Renal cortical epithelial cell (primary cell): ENCODE data around the gene ABHD14A. TPM values are rescaled to one million over a fixed set of nuclear protein-coding genes. Genes with fewer than 3 reads are reported as not detected.
A peak's percentile ranks its signal among the peaks of the same experiment; 100 is the strongest.

Source experiments
- DNase-seq: peaks from one replicate; pipeline ENCODE4 v3.0.0-alpha.2; 2011; ENCODE audit warnings: low read depth
- total RNA-seq: library from RNA; depleted of rRNA; stranded (reverse); fragments of >200 nt; gene quantifications from 2 replicates; pipeline ENCODE4 v1.2.3, GENCODE V29; 2014

Gene ABHD14A
- total RNA-seq, 1 donor from 2014 or later: 16.3 TPM

DNA sequence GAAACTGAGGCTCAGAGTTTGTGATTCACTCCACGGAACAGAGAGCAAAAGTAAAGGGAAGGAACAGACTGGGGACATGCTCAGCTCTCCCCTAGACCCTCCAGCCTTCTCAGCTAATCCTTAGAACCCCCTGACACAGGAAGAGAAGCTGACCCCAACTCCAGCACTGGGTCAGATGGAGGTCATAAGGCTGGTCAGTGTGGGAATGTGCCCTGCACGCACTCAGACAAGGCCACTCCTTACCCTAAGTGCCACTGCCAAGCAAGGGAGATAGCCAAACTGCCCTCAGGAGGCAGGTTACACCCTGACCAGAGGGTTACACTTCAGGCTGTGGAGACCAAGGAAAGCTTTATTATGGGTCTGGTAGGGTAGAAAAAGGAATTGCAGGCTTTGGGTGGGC, 19.7 kb downstream of the ABHD14A start:
- DNase-seq: no peak

DNA sequence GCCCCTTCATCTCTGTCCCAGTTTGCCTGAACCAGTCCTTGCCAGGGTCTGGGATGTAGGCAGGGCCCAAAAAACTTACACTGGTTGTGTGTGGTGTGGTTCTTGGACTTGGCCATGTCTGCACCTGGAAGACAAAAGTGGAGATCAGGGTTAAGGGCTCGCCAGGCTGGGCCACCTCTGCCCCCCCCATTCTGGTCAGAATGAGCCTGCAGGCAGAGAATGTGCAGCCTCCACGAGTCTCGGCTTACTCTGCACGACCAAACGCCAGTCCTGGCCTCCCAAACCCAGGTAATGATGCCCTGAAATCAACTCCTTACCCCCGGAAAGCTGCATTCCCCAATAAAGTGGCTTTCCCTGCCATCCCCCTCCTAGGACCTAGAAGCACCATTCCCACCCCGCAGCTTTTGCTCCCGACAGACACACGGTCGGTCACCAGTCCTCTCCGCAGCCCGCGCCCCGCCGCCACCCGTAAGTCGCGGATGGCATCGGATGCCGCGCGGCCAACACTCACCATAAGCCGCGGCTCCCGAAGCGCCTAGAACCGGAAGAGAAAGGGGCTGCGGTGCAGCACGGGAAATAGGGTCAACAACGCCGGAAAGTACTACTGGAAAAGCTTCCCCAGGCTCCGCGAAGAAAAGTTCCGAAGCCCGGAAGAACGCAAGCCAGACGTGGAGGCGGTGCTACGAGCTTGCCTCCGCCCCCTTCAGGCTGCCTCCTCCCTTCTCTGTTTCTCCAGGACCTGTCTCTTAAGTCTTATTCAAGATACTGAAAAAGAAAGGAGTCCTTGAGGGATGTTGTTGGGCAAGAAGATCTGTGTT, 20.7 kb downstream of the ABHD14A start, which contains the start of gene RPL29:
Gene RPL29, minus strand, starts transcription at position 550 of the 818 bp plus-strand sequence. Its CDS starts 434 bp downstream, at position 116.
- peak; percentile 91 for DNase-seq

DNA sequence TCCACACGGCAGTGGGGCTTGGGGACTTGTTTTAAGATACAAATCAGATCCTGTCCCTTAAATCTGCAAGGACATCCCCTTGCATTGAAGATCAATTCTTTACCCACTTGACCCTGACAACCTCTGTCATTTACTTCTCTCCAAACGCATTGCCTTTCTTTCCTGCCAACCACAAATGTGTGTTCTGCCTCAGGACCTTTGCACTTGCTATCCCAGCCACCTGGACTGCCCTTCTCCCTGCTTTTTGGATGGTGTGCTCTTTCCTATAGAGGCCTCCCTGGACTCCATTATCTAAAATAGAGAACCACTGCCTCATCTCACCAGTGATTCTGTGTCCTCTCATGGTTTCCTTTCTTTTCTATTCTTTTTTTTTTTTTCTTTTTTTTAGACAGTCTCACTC, 22.3 kb downstream of the ABHD14A start:
- DNase-seq: no peak

DNA sequence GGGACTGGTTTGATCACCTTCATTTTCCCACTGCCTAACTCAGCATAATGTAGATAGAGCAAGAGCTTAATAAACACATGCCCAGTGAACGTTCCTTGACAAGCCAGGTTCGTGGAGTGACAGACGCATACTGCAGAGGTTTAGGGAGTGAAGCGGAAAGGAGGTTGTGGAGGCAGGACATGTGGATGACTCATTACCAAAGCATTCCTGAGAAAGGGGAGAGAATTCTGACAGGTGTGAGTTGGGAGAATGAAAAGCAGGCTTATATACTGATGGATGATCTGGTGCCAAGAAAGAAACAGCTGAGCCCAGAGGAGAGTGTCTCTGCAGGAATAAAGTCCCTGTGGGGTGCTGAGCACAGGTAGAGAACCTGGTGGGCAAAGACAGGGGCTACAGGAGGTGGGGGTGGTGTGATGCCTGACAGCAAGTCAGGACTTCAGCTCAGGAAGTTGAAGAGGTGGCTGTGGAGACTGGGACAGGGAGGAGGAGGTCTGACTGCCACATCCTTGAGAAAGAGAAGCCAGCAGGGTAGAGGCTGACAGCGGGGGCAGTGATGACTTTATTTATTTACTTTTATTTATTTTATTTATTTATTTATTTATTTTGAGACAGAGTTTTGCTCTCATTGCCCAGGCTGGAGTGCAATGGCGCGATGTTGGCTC, 23.2 kb downstream of the ABHD14A start:
- peak; percentile 83 for DNase-seq

DNA sequence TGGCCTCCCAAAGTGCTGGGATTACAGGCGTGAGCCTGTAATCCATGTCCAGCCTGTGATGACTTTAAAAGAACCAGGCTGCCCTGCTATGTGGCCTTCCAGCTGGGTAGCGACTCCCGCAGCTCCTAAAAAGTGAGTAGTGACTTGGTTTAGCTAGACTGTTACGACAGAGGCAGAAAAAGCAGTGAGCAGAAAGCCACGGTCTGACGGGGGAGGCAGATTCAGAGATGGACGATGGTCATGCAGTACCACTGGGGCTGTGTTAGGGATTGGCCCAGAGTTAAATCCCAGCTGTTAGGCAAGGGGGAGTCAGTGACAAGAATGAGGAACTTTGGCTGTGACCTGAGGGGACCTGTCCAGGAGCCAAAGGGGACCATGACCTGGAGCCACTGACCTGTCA, 23.9 kb downstream of the ABHD14A start:
- no peak for DNase-seq

DNA sequence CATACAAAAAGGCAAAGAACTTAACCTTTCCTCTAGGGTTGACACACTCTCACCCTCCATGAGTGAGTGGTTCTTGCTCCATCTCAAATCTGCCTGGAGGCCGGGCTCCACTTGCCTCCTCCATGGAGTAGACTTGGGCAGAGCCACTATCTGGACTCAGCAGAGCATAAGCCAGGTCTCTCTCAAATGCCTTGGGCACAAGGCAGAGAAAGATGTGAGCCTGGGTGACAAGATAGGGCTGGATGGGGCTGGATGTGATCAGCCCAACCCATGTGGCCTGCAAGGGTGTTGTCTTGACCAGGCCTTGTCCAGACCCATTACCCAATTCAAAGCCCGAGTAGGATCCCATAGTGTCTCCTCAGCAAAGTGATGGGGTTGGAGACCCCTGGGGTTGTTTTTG, 25.0 kb downstream of the ABHD14A start:
- no peak for DNase-seq

DNA sequence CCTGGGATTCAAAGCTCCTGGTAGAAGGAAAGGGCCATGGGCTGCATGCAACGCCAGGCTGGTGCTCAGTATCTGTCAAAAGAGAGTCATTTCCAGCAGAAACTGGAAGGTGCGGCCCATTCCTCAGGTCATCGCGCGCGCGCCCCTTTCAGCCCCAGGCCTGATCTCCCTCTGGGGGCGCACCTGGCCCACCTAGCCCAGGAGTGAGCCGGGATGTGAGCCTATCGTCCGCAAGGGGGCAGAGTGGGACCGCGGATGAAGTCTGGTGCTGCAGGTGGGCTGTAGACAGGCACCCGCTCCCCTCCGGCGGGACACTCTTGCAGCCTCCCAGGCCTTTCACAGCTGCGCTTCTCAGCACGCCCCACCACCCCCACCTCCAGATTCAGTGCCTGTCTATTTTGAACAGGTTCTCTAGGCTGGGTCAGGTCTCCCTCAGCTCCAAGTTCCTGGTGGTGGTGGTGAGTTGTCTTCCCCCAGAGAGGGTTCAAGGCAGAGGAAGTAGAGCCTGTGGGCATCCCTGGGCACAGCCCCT, 26.6 kb downstream of the ABHD14A start:
- peak; percentile 30 for DNase-seq

DNA sequence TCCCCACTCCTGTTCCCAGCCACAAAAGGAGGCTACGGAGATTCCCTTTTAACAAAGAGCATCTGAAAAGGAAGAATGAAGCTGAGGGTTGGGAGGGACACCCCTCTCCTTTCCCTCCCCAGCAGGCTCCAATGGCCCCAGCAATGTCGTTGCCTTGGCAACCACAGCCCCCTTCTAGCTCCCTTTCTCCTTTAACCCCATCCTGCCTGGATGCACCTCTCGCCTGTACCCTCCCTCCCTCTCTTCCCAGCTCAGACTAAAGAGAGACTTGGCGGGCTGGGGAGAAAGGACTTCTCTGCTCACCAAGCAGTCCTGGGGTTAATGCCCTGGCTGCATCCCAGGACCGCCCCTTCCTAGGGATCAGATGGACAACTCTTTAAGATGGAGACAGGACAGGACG, 27.9 kb downstream of the ABHD14A start:
- DNase-seq: no peak

DNA sequence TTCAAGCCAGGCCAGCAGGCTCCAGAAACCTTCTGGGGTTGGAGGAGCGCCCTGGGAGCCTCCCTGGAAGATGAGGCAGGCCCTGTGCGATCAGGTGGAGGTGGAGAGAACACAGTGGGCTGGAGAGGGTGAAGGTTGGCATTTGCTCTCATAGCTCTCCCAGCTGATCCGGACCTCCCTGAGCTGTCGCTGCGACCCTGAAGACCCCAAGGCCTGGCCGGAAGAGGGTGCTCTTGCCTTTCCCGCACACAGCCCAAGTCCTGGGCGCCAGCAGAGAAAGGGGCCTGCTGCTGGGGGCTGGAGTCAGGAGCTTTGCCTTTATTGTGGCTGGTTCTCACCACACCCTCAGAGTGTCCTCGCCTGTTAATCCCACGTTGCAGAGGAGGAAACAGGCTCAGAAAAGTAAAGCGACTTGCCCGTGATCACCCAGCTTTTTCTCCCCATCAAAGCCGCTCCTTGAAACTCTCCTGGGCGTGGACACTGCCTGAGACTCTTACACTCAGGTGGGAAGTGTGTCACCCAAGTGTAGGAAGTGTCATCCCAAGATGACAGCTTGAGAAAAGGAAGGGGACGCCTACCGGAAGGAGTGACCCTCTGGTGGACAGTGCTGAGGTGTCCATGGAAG, 29.4 kb downstream of the ABHD14A start:
- DNase-seq: no peak

DNA sequence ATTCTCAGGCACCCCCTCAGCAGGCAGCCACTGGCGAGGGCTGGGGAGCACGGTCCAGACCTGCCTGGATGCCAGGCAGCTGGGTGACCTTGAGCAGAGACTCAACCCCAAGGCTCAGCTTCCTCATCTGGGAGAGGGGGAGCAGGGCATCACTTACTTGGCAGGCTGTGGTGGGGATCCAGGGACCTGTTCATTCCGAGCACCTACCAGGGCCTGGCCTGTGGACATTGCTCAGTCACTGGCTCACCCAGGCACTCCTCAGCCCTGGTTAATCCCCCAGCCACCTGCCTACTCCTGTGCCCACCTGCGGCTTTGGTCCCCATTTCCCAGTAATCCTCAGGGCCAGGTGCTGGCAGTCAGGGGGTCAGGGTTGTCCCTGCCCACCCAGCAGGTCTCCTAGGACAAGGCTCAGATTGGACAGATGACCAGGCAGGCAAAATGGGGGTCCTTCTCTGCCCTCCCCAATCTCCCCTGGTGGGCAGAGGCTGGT, 30.1 kb downstream of the ABHD14A start:
- no peak for DNase-seq

DNA sequence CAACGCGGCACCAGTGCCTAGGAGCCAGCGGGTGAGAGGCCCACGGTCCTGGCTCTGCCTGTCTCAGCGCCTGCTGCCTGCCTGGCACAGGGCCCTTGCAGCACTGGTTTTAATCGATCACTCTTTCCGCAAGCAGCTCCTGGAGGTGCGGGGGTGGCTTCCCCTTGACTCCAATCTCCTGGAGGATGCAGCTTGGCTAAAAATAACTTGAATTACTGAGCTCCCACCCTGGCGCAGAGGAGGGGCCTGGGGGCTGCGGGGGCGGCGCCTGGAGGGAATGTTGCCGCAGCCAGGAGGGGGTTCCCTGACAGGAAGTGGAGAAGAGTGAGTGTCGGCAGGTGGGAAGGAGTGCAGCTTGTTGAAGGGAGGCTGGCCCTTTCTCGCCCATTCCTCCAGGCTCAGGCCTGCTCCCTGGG, 30.7 kb downstream of the ABHD14A start:
- DNase-seq: peak; percentile 77

DNA sequence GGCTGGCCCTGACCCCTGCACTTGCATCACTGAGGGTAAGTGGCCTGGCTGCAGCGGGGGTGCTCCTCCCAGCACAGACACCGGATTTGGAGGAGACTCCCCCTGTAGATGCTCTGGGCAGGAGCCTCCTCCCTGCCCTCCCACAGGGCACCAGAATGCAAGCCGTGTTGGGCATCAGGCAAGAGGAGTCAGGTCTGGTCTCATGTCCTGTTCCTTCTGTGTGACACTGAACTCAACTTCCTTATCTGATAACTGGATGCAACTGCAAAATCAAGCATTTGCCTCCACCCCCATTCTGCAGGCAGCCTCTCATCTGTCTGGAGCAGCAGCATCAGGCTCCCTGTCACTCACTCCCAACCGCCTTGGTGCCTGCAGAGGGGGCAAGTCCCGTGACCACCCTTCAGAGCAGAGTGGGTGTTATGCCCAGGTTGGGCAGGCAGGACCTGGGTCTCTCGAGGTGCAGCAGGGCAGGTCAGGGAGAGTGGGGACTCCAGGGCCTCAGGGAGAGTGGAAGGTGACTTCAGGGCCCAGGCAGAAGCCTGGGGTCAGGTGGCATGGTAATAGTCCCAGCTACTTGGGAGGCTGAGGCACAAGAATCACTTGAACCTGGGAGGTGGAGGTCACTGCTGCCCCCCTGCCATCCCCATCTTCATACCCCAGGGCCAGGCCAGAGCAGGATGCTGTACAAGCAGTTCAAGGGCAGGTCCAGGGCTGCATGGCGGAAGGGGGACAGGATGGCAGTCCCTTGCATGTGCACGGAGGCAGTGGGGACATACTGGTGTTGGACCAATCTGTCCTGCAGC, 31.4 kb downstream of the ABHD14A start:
- no peak for DNase-seq

DNA sequence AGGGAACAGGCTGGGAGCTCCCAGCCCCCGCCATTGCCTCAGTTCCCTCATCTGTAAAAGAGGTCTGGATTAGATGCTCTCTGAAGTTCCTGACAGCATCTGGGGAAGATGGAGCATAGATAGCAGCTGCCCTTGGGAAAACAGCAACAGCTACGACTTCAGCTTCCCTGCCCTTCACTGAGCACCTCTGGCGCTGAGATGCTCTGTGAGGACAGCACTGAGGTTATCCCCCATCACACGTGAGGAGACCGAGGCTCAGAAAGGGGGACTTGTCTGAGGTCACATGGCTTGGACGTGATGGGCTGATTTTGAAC, 31.9 kb downstream of the ABHD14A start:
- no peak for DNase-seq

DNA sequence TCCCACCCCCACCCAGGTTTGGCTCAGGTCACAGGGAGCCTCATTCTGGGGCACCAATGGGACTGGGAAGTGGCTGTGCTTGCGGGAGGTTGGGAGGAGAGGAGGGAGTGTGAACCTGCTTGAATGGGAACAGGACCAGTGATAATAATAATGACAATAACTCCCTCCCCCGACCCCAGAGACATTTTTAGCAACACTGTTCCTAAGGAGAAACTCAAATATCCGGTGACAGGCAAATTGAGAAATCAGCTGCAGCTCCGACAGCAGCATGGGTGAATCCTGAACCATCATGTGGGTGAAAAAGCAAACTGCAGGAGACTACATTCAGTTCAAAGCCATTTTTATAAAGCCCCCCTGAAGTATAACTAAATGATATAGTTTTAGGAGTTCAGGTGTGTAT, 32.4 kb downstream of the ABHD14A start:
- no peak for DNase-seq

DNA sequence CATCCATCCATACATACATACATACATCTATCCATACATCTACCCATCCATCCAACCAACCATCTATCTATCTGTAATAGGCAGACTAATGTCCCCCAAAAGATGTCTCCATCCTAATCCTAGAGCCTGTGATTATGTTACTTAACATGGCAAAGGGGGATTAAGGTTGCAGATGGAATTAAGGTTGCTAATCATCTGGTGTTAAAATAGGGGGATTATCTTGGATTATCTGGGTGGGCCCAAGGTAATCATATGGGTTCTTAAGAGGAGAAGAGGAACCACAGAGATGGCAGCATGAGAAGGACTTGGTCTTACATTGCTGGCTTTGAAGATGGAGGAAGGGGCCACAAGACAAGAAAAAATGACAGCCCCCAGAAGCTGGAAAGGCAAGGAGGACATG, 35.6 kb downstream of the ABHD14A start:
- DNase-seq: no peak

DNA sequence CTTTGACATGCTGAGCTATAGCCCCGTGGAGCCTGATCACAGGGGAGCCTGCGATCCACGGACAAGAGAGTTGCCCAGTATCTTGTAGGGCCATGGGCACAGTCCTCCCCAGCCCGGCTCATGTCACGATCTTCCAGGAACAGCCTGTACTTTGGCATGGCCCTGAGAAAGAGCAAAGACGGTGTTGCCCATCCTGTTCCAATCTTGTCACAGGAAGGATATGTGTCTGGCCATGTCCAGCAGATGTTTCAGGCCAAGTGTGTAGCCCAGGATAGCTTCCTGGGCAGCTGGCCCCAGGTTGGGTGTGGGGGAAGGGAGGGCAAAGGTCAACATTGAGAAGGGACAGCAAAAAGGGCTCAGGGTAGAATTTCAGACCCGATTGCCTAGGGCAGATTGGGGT, 37.8 kb downstream of the ABHD14A start:
- no peak for DNase-seq

DNA sequence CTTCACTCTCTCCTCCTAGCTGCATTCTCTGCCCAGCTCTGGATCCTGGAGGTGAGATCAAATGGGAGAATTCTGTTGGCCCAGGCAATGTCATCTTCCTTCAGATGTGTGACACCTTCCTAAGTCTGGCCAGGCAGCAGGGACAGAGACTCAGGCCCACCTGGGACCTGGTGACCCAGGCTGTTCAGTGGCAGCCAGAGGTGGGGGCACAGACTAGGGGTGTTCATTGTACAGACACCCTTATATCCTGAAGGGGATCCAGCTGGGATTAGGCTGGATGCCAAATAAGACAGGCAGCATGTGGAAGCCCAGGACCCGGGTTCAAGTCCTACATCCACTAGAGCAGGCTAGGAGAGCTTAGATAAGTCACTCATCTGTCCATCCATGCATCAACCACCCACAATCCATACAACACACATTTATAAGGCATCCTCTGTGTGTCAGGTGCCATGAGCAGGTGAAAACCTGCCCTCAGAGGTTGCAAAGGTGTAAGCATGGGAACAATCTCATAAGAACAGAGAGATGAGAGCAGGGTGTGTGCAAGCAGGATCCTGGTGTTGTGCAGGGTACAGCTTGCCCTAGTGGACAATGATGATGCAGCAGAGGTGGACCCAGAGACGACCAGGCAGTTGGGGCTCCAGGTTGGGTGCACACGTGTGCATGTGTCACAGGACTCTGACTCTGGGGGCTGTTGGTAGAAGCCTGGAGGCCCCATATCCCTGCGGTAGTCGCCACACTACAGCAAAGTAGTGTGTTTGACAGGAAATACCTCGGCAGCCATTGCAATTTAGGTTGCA, 39.1 kb downstream of the ABHD14A start:
- no peak for DNase-seq

DNA sequence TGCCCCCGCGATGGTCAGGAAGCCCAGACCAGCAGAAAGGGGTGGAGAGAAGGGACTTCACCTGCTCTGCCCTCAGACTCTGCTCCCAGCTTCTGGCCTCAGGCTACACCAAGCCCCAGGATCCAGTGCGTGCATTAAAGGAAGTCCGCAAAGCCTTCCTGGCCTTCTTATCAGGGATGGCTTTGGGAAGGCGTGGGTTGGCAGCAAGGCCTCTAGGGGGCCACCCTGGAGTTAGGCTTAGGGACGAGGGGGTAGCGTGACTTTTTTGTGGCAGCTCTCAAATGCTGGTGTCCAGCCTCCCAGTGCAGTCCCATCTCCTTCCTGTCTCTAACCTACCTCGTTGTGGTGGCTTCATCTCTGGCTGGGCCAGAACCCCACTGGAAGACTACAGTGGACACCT, 39.7 kb downstream of the ABHD14A start:
- no peak for DNase-seq

DNA sequence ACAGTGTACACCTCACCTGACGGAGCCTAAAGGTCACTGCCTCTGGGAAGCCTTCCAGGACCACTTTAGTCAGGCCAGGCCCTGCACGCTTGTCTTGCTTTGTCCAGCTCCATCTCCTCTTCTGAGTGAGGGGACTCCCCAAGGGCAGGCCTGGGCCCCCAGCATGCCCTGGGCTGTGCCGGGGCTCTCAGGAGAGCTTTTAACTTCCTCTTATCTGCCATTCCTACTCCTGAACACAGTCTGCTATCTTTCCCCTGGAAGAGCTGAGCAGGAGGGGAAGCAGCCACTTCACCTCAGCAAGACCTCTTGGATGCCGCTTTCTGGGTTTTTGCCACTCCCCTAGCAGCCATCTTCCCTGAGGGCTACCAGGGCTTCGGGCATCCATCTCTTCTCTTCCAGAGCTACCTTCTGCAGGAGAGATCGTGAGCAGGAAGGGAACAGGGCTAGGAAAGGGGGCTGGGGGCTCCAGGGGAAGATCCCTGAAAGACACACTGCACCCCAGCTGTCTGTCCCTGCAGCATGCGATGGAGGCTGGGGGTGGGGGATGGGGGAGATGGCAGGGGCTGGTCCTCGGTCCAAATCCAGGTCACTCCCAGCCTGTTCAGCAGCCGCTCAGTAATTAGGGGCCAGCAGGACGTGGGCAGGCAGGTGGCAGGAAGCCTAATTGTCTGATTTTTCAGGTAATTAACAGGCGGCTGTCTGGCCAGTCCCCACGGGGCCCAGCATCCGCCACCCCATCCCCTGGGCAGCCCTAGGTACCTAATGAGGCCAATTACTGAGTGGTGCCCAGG, 40.8 kb downstream of the ABHD14A start:
- no peak for DNase-seq

DNA sequence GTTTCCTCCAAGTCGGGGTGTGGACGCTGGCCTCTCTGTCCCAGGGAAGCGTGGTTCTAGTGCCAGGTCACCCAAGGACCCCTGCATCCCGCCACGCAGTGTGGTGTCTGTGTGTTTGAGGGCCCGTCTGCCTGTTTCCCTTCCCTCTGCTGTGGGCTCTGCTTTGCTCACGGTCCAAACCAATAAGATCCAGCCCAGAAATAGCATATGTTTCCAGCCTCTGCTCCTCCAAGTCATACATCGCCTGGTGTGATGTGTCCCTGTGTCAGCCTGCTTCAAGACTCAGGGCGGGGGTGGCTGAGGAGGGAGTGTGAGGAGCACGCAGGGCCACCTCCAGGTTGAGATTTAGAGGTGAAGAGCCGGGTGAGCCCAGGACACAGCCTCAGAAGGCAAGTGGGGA, 42.7 kb downstream of the ABHD14A start:
- no peak for DNase-seq
